Gastrocnemius medialis (tissue), 4 donors: ENCODE data around the gene SLC10A2.

Experiments
- CTCF ChIP-seq, 5 experiments: fragments of 450-650 bp in 3 of 5; fragments of 200-600 bp in 2 of 5; sonication (generic) in 2 of 5; IDR thresholded peaks in 4 of 5; conservative IDR thresholded peaks in 1 of 5; 1 replicate in 4 of 5; 2 replicates in 1 of 5; pipeline ENCODE4 v1.5.1; 2016 to 2019; ENCODE audit warnings: antibody characterized with exemption in 5 of 5, mild to moderate bottlenecking in 3 of 5, moderate library complexity in 3 of 5
- POLR2A ChIP-seq, 2 donors: fragments of 450-650 bp; IDR thresholded peaks; one replicate each; pipeline ENCODE4 v1.6.1; 2017; ENCODE audit warnings: antibody characterized with exemption in 2 of 2, mild to moderate bottlenecking in 2 of 2, moderate library complexity in 2 of 2

GRCh38 chr13:103063376-103063775, 2.8 kb downstream of the SLC10A2 start:
- TF ChIP-seq CTCF (IDR thresholded peaks at IDR 0.05 in 4 of 5, conservative IDR thresholded peaks at IDR 0.05 in 1 of 5) (no peak), POLR2A (IDR thresholded peaks at IDR 0.05) (no peak)
